ENCODE data around the gene AGAP3.

DNA sequence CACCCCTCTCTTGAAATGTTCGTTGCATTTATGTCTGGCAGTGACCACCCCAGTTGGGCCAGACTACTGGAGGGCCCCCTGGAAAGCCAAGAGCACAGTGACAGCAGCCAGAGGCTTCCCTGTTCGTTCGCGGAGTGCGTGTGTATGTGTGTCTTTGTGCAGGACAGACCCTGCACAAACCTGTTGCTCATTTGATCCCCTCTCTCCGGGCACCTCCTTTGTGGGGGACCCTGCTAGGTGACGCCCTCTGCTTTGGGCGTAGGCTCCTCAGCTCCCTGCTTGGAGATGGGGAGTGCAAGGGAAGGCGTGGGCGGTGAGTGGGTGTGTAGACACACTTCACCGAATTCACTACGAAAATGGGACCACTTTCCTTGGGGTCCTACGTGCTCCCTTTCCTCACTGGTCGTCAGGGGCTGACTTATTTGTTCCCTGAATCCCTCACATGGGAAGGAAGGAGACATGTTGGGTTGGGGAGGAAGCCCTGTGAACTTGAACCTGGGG, 38.7 kb downstream of the AGAP3 start:
- TF ChIP-seq POLR2A (IDR thresholded peaks at IDR 0.05), result no peak
- TF ChIP-seq, protein P1, sequence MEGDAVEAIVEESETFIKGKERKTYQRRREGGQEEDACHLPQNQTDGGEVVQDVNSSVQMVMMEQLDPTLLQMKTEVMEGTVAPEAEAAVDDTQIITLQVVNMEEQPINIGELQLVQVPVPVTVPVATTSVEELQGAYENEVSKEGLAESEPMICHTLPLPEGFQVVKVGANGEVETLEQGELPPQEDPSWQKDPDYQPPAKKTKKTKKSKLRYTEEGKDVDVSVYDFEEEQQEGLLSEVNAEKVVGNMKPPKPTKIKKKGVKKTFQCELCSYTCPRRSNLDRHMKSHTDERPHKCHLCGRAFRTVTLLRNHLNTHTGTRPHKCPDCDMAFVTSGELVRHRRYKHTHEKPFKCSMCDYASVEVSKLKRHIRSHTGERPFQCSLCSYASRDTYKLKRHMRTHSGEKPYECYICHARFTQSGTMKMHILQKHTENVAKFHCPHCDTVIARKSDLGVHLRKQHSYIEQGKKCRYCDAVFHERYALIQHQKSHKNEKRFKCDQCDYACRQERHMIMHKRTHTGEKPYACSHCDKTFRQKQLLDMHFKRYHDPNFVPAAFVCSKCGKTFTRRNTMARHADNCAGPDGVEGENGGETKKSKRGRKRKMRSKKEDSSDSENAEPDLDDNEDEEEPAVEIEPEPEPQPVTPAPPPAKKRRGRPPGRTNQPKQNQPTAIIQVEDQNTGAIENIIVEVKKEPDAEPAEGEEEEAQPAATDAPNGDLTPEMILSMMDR (IDR thresholded peaks at IDR 0.05), result no peak

Data from testis (tissue), 2 donors.